ENCODE results near the gene OR7D2.
"Not testable (repeated sequence)": the region's sequence is repeated elsewhere in the genome, so short reads cannot be mapped to it uniquely, and the experiment has no call there.

The OR7D2 gene

DNA sequence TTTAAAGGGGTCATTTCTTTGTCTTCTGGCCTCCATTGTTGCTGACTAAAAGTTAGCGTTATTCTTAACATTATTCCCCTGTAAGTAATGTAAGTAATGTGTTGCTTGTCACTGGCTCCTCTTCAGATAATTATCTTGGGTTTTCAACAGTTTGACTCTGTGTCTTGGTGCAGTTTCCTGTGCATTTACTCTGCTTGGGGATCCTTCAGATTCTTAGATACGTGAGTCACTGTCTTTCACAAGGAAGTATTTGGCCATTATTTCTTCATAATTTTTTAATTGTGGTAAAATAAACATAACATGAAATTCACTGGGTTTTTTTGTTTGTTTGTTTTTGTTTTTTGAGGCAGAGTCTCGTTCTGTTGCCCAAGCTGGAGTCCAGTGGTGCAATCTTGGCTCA, 13.5 kb upstream of the OR7D2 start:
- no peak for DNase-seq
- no peak for TF ChIP-seq GATA1 (IDR thresholded peaks at IDR 0.05; ENCODE audit: low read depth, low read length)
- TF ChIP-seq POLR2A (IDR thresholded peaks at IDR 0.05; ENCODE audit: low read length), result no peak

- DNase-seq, result no peak
- TF ChIP-seq POLR2A (IDR thresholded peaks at IDR 0.05; ENCODE audit: low read length) (no peak), GATA1 (IDR thresholded peaks at IDR 0.05; ENCODE audit: low read depth, low read length) (no peak)
These were observed 11.9 kb upstream of the OR7D2 start for GRCh38 chr19:9166846-9167245.

DNA sequence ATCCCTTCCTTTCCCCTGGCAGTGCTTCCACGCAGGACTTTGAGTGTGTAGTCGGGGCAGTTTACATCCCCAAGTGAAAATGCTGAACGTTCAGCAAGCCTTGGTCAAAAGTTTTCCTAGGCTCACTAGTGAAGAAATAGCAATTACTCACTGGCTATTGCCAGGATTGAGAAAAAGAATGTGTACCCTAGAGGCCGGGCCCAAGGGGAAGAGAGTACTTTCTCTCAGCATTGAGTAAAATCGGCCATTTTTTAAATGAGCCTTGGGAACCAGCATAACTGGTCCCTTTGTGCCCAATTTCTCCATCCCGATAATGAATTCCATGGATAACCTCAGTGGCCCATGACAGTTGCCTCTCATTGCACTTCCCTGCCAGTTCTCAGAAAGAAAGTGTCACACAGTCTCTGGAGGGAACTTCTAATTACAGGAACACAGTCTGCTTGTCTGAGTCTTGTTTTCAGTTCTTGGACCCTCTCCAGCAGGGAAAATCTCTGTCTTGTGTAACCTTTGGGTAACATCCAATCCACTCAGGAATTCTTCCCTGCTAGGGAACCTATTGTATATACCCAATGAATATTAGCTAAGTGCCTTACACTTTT, 7.3 kb upstream of the OR7D2 start:
- TF ChIP-seq GATA1 (IDR thresholded peaks at IDR 0.05; ENCODE audit: low read depth, low read length), result no peak
- TF ChIP-seq POLR2A (IDR thresholded peaks at IDR 0.05; ENCODE audit: low read length), result no peak

GRCh38 chr19:9175326-9175725, 3.5 kb upstream of the OR7D2 start:
- no peak for TF ChIP-seq POLR2A (IDR thresholded peaks at IDR 0.05; ENCODE audit: low read length)
- no peak for TF ChIP-seq GATA1 (IDR thresholded peaks at IDR 0.05; ENCODE audit: low read depth, low read length)
- no peak for DNase-seq

More for the DNA sequence above, 7.3 kb upstream of the OR7D2 start:
- DNase-seq, result no peak

DNA sequence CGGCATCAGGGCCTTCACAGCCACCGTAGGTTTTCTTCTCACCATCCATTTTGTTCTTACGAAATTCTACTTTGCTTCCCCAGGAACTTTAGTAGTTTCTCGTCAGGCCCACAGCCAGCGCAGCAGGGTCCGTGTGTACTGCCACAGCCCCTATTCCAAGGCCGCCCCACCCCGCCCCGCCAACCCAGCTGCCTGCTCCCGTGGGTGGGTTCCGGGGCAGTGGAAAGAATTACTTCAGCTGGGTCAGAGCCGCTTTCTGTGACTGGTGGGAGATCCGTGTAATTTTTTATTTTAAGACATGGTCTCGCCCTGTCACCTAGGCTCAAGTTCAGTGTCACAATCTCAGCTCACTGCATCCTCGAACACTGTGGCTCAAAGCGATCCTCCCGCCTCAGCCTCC, 4.2 kb downstream of the OR7D2 start:
- TF ChIP-seq GATA1 (IDR thresholded peaks at IDR 0.05; ENCODE audit: low read depth, low read length), result no peak
- TF ChIP-seq POLR2A (IDR thresholded peaks at IDR 0.05; ENCODE audit: low read length), result no peak
- no peak for DNase-seq

GRCh38 chr19:9187191-9187590, 8.4 kb downstream of the OR7D2 start:
- no peak for DNase-seq
- TF ChIP-seq POLR2A (IDR thresholded peaks at IDR 0.05; ENCODE audit: low read length) (no peak), GATA1 (IDR thresholded peaks at IDR 0.05; ENCODE audit: low read depth, low read length) (no peak)

DNA sequence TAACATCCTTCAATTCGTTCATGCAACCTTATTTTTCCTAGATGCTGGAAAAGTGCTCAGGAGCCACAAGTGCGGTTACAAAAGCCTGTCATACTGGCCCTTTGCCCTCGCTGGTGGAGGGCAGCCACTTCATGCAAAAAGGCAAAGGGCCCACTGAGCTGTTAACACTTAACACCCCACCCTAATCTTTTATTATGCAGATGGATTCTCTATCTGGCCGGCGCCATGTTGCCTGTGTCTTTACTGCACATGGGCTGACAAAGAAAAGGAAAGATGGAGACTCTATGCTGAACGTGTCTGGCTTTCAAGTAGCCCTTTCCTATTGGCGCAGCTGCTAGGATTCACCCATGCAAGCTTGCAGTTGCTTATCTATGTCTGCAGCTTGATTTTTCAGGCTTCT, 10.8 kb downstream of the OR7D2 start:
- DNase-seq, result no peak
- TF ChIP-seq GATA1 (IDR thresholded peaks at IDR 0.05; ENCODE audit: low read depth, low read length) (no peak), POLR2A (IDR thresholded peaks at IDR 0.05; ENCODE audit: low read length) (no peak)

DNA sequence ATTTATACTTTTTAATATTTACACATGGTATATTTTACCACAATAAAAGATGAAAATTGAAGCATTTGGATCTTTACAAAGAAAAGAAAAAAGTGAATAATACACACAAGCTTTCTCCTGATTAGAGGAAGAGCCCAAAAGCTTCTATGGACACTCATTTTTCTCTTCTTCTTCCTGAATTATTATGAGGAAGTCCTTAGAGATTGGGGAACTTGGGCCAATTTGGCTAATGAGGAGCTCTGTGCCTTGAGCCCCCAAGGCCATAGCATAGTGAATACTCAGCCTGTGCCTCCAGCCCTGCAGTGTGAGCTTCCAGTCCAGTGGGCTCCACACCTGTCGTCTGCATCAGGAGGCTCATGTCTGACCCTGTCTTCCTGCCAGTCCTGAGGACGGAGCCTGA, 19.3 kb downstream of the OR7D2 start:
- not testable (repeated sequence) for DNase-seq

DNA sequence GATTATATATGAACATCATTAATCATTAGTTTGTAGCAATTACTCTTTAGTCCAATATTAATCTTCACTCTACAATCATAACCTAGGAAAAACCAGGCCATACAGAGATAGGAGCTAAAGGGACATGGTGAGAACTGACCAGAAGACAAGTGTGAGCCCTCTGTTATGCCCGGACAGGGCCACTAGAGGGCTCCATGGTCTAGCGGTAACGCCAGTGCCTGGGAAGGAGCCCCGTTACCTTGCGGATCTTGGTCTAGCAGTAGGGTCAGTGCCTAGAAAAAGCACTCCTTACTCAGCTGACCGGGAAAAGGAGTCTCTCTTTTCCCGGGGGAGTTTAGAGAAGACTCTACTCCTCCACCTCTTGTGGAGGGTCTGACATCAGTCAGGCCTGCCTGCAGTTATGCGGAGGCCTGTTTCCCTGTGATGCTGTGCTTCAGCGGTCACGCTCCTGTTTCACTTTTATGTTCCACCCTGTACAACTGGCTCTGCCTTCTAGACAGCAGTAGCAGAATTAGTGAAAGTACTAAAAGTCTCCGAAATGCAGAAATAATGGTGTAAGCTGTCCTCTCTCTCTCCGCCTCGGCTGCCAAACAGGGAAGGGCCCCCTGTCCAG, 26.8 kb downstream of the OR7D2 start:
- TF ChIP-seq POLR2A (IDR thresholded peaks at IDR 0.05; ENCODE audit: low read length) (no peak), GATA1 (IDR thresholded peaks at IDR 0.05; ENCODE audit: low read depth, low read length) (no peak)
- peak; percentile 57 to 72 for DNase-seq

GRCh38 chr19:9219489-9219888, 40.7 kb downstream of the OR7D2 start, which contains the start of gene OR7D4:
Gene OR7D4 (minus strand): TSS chr19:9219589. CDS start chr19:9214837, 4,752 bp downstream.
- TF ChIP-seq POLR2A (IDR thresholded peaks at IDR 0.05; ENCODE audit: low read length), result no peak
- no peak for TF ChIP-seq GATA1 (IDR thresholded peaks at IDR 0.05; ENCODE audit: low read depth, low read length)
- no peak for DNase-seq

Data from erythroblast (primary cell).